Measurements from ENCODE around the gene EEIG1.
A peak's percentile ranks its signal among the peaks of the same experiment; 100 is the strongest.

Gene EEIG1

GRCh38 chr9:127958728-127959127 lies 22.1 kb downstream of the EEIG1 start:
- no peak for DNase-seq

GRCh38 chr9:127955294-127956015 lies 25.3 kb downstream of the EEIG1 start:
- DNase-seq: peak in 1 of 2 experiments; percentile 83

- DNase-seq: no peak
Observed at GRCh38 chr9:127954831-127955293, 25.9 kb downstream of the EEIG1 start.

GRCh38 chr9:127953768-127954505 lies 26.9 kb downstream of the EEIG1 start:
- DNase-seq: no peak

GRCh38 chr9:127953154-127953553 lies 27.6 kb downstream of the EEIG1 start:
- DNase-seq: no peak

GRCh38 chr9:127950513-127951289 lies 30.1 kb downstream of the EEIG1 start:
- DNase-seq: no peak

GRCh38 chr9:127949827-127950512 lies 30.8 kb downstream of the EEIG1 start:
- no peak for DNase-seq

- no peak for DNase-seq
Observed at GRCh38 chr9:127947841-127948710, 32.7 kb downstream of the EEIG1 start.

GRCh38 chr9:127946728-127947127 lies 34.1 kb downstream of the EEIG1 start:
- DNase-seq: no peak

- DNase-seq: no peak
Observed at GRCh38 chr9:127945942-127946341, 34.8 kb downstream of the EEIG1 start.

GRCh38 chr9:127945338-127945737 lies 35.5 kb downstream of the EEIG1 start:
- DNase-seq: no peak

- DNase-seq: no peak
Observed at GRCh38 chr9:127944586-127945218, 36.1 kb downstream of the EEIG1 start.

GRCh38 chr9:127943731-127944144 lies 37.1 kb downstream of the EEIG1 start:
- DNase-seq: no peak

- DNase-seq: no peak
Observed at GRCh38 chr9:127943011-127943662, 37.7 kb downstream of the EEIG1 start.

- DNase-seq: peak in 1 of 2 experiments; percentile 20
Observed at GRCh38 chr9:127942216-127943010, 38.4 kb downstream of the EEIG1 start.

GRCh38 chr9:127941961-127942215 lies 38.9 kb downstream of the EEIG1 start:
- DNase-seq: no peak

GRCh38 chr9:127941062-127941960 lies 39.5 kb downstream of the EEIG1 start:
- DNase-seq: no peak

GRCh38 chr9:127940593-127940992 lies 40.2 kb downstream of the EEIG1 start:
- DNase-seq: no peak

GRCh38 chr9:127938298-127938690 lies 42.5 kb downstream of the EEIG1 start:
- DNase-seq: no peak
